Uterus (tissue), 2 donors: ENCODE results near the gene VAV3.
A peak's percentile ranks its signal among the peaks of the same experiment; 100 is the strongest.

Source experiments
- CTCF ChIP-seq, 4 experiments: fragments of 200-600 bp in 2 of 4; fragments of 450-650 bp in 2 of 4; sonication (generic) in 2 of 4; IDR thresholded peaks; one replicate each; pipeline ENCODE4 v1.5.1; 2016 to 2019; ENCODE audit warnings: antibody characterized with exemption in 4 of 4, mild to moderate bottlenecking in 2 of 4, moderate library complexity in 1 of 4
- POLR2A ChIP-seq, 2 donors: fragments of 450-650 bp; IDR thresholded peaks; one replicate each; pipeline ENCODE4 v1.6.1; 2016; ENCODE audit warnings: antibody characterized with exemption in 2 of 2, mild to moderate bottlenecking in 1 of 2, moderate library complexity in 1 of 2

- TF ChIP-seq POLR2A (IDR thresholded peaks at IDR 0.05) (no peak), CTCF (IDR thresholded peaks at IDR 0.05) (peak; percentile 24 to 63 (median 56))
These were observed 214.5 kb downstream of the VAV3 start for GRCh38 chr1:107750364-107750959.
